Suprapubic skin (tissue), 4 donors: Measurements from ENCODE around the gene TEX28. TPM values are rescaled to one million over a fixed set of nuclear protein-coding genes. Genes with fewer than 3 reads are reported as not detected.
"Not testable (repeated sequence)": the region's sequence is repeated elsewhere in the genome, so short reads cannot be mapped to it uniquely, and the experiment has no call there.

ENCODE experiments used
- DNase-seq, 2 donors: peaks; one replicate each; pipeline ENCODE4 v3.0.0-alpha.2; 2019; ENCODE audit warnings: low spot score in 2 of 2
- H3K27ac ChIP-seq: fragments of 200-600 bp; sonication (generic); one replicate; pipeline ENCODE4 v1.5.1; 2019
- H3K27me3 ChIP-seq: fragments of 200-600 bp; sonication (generic); one replicate; pipeline ENCODE4 v1.5.1; 2019
- H3K36me3 ChIP-seq: fragments of 200-600 bp; sonication (generic); one replicate; pipeline ENCODE4 v1.5.1; 2019
- H3K4me1 ChIP-seq: fragments of 200-600 bp; sonication (generic); one replicate; pipeline ENCODE4 v1.5.1; 2019
- H3K4me3 ChIP-seq: fragments of 200-600 bp; sonication (generic); one replicate; pipeline ENCODE4 v1.5.1; 2019; ENCODE audit warnings: mild to moderate bottlenecking
- H3K9me3 ChIP-seq: fragments of 200-600 bp; sonication (generic); one replicate; pipeline ENCODE4 v1.5.1; 2019
- CTCF ChIP-seq, 2 donors: fragments of 200-600 bp in 1 of 2; fragments of 450-650 bp in 1 of 2; sonication (generic) in 1 of 2; IDR thresholded peaks; one replicate each; pipeline ENCODE4 v1.5.1; 2016 to 2019; ENCODE audit warnings: antibody characterized with exemption in 2 of 2, mild to moderate bottlenecking in 1 of 2, moderate library complexity in 1 of 2
- EP300 ChIP-seq: sonication (generic); formaldehyde crosslinking; IDR thresholded peaks from one replicate; pipeline ENCODE4 v1.6.1; 2017; ENCODE audit warnings: antibody characterized with exemption
- POLR2A ChIP-seq, 2 donors: fragments of 450-650 bp; IDR thresholded peaks; one replicate each; pipeline ENCODE4 v1.6.1; 2017; ENCODE audit warnings: antibody characterized with exemption in 2 of 2, mild to moderate bottlenecking in 2 of 2, moderate library complexity in 2 of 2
- POLR2AphosphoS5 ChIP-seq, 3 donors: sonication (generic); formaldehyde crosslinking; IDR thresholded peaks; one replicate each; pipeline ENCODE4 v1.6.1; 2017; ENCODE audit warnings: antibody characterized with exemption in 3 of 3
- WGBS: methylation state at CpG from one replicate; pipeline ENCODE4 v1.1.5; 2018; 5-methylcytosine and 5-hydroxymethylcytosine counted together
- total RNA-seq, 4 donors: library from RNA; depleted of rRNA; stranded (reverse); fragments of >200 nt; gene quantifications; one replicate each; pipeline ENCODE4 v1.1.0, GENCODE V29; 2016

TEX28 gene
- 1 to 10 TPM in 1 of 4 donors, not detected in 3; 3.3 TPM for total RNA-seq

GRCh38 chrX:154294791-154295574 lies at the start of gene TEX28:
Gene TEX28, minus strand, starts transcription at chrX:154295124. Its CDS starts 3,007 bp downstream, at chrX:154292117.
- no peaks in the 10 kb centered on the region for H3K27me3 ChIP-seq
- TF ChIP-seq POLR2AphosphoS5 (IDR thresholded peaks at IDR 0.05): no peak
- TF ChIP-seq CTCF (IDR thresholded peaks at IDR 0.05): no peak
- no peak for TF ChIP-seq POLR2A (IDR thresholded peaks at IDR 0.05)
- TF ChIP-seq EP300: no peak
- no peaks in the 10 kb centered on the region for H3K36me3 ChIP-seq
- no peak within 1 kb of the TSS for H3K4me3 ChIP-seq
- no peak for DNase-seq
- H3K4me1 ChIP-seq: no peaks in the 10 kb centered on the region
- 89% methylated on average over 33 of the region's 39 CpGs for WGBS
- H3K27ac ChIP-seq: no peak within 1 kb of the TSS
- no peaks in the 10 kb centered on the region for H3K9me3 ChIP-seq

GRCh38 chrX:154343620-154344019 lies 48.7 kb upstream of the TEX28 start:
- not testable (repeated sequence) for H3K36me3 ChIP-seq, H3K27me3 ChIP-seq, H3K27ac ChIP-seq, DNase-seq, H3K4me3 ChIP-seq, H3K9me3 ChIP-seq, H3K4me1 ChIP-seq
- no CpG with 5 or more reads among the region's 20 CpGs for WGBS

- not testable (repeated sequence) for H3K27ac ChIP-seq, H3K27me3 ChIP-seq, H3K9me3 ChIP-seq, H3K4me1 ChIP-seq, H3K4me3 ChIP-seq, H3K36me3 ChIP-seq, DNase-seq
- WGBS: no CpG with 5 or more reads among the region's 16 CpGs
These were observed 48.1 kb upstream of the TEX28 start for GRCh38 chrX:154343063-154343462.

GRCh38 chrX:154341399-154342298 lies 46.7 kb upstream of the TEX28 start:
- DNase-seq, H3K27me3 ChIP-seq, H3K36me3 ChIP-seq, H3K4me1 ChIP-seq, H3K9me3 ChIP-seq, H3K4me3 ChIP-seq, H3K27ac ChIP-seq: not testable (repeated sequence)
- WGBS: no CpG with 5 or more reads among the region's 115 CpGs

- H3K27me3 ChIP-seq: no peaks in the 10 kb centered on the region
- H3K4me1 ChIP-seq: no peaks in the 10 kb centered on the region
- WGBS: 82% methylated on average over 9 of the region's 10 CpGs
- no peak for DNase-seq
- no peaks in the 10 kb centered on the region for H3K36me3 ChIP-seq
- no peak for TF ChIP-seq POLR2A (IDR thresholded peaks at IDR 0.05)
- TF ChIP-seq POLR2AphosphoS5 (IDR thresholded peaks at IDR 0.05): no peak
- no peak for TF ChIP-seq CTCF (IDR thresholded peaks at IDR 0.05)
- TF ChIP-seq EP300: no peak
- no peak overlapping the region for H3K27ac ChIP-seq
- H3K4me3 ChIP-seq: no peak overlapping the region
- H3K9me3 ChIP-seq: no peaks in the 10 kb centered on the region
These were observed 39.6 kb upstream of the TEX28 start for GRCh38 chrX:154334496-154334895.

- no peak for DNase-seq
- 69% methylated on average over 6 of the region's 6 CpGs for WGBS
These were observed 38.9 kb upstream of the TEX28 start for GRCh38 chrX:154333837-154334271.

More at GRCh38 chrX:154333837-154334271, 38.9 kb upstream of the TEX28 start:
- no peak for TF ChIP-seq EP300
- no peak for TF ChIP-seq CTCF (IDR thresholded peaks at IDR 0.05)
- no peak for TF ChIP-seq POLR2A (IDR thresholded peaks at IDR 0.05)
- no peak for TF ChIP-seq POLR2AphosphoS5 (IDR thresholded peaks at IDR 0.05)
- no peak overlapping the region for H3K4me3 ChIP-seq
- H3K4me1 ChIP-seq: no peaks in the 10 kb centered on the region
- H3K9me3 ChIP-seq: no peaks in the 10 kb centered on the region
- no peak overlapping the region for H3K27ac ChIP-seq
- H3K27me3 ChIP-seq: no peaks in the 10 kb centered on the region
- no peaks in the 10 kb centered on the region for H3K36me3 ChIP-seq
